ENCODE data around the gene PPP1R27. TPM values are rescaled to one million over a fixed set of nuclear protein-coding genes. Genes with fewer than 3 reads are reported as not detected.

PPP1R27 gene
- total RNA-seq, 2 donors from 2014 or later = not detected

Other genes with a start within 250 kb of the PPP1R27 start
- 100 to 1,000 TPM in 1 of 2 donors, 10 to 100 TPM in 1; 77.3 to 105 TPM for gene NPLOC4, start 197.9 kb downstream of the PPP1R27 start, total RNA-seq
- gene TSPAN10, start 197.9 kb downstream of the PPP1R27 start, total RNA-seq = under 1 TPM in 1 of 2 donors, not detected in 1; 0.27 TPM
- gene PDE6G, start 178.5 kb downstream of the PPP1R27 start, total RNA-seq = not detected
- 10 to 100 TPM; 13.7 to 33.6 TPM for gene OXLD1, start 168.4 kb downstream of the PPP1R27 start, total RNA-seq
- 10 to 100 TPM in 1 of 2 donors, 1 to 10 TPM in 1; 7.3 to 10.8 TPM for gene CCDC137, start 168.3 kb downstream of the PPP1R27 start, total RNA-seq
- gene ARL16, start 151.3 kb downstream of the PPP1R27 start, total RNA-seq = 10 to 100 TPM; 34.4 to 40.7 TPM
- 100 to 1,000 TPM in 1 of 2 donors, 10 to 100 TPM in 1; 93.8 to 108 TPM for gene HGS, start 151.0 kb downstream of the PPP1R27 start, total RNA-seq
- 10 to 100 TPM; 19.8 to 33.4 TPM for gene MRPL12, start 131.7 kb downstream of the PPP1R27 start, total RNA-seq
- gene SLC25A10, start 122.8 kb downstream of the PPP1R27 start, total RNA-seq = 1 to 10 TPM; 2.2 to 4.7 TPM
- gene GCGR, start 30.9 kb downstream of the PPP1R27 start, total RNA-seq = not detected
- gene MCRIP1, start 1.8 kb downstream of the PPP1R27 start, total RNA-seq = 100 to 1,000 TPM in 1 of 2 donors, 10 to 100 TPM in 1; 57.5 to 116 TPM
- 100 to 1,000 TPM; 515 to 655 TPM for gene P4HB, start 25.5 kb upstream of the PPP1R27 start, total RNA-seq
- gene ARHGDIA, start 36.3 kb upstream of the PPP1R27 start, total RNA-seq = 100 to 1,000 TPM; 206 to 324 TPM
- gene ALYREF, start 56.5 kb upstream of the PPP1R27 start, total RNA-seq = 10 to 100 TPM; 43.8 to 51.4 TPM
- 100 to 1,000 TPM in 1 of 2 donors, 10 to 100 TPM in 1; 94.1 to 120 TPM for gene ANAPC11, start 56.7 kb upstream of the PPP1R27 start, total RNA-seq
- 1 to 10 TPM in 1 of 2 donors, under 1 TPM in 1; 0.35 to 2.6 TPM for gene NPB, start 67.2 kb upstream of the PPP1R27 start, total RNA-seq
- 10 to 100 TPM; 13.6 to 81.9 TPM for gene PCYT2, start 76.3 kb upstream of the PPP1R27 start, total RNA-seq
- gene SIRT7, start 83.1 kb upstream of the PPP1R27 start, total RNA-seq = 10 to 100 TPM; 15.8 to 41.3 TPM
- 10 to 100 TPM; 29.8 to 32.1 TPM for gene MAFG, start 92.7 kb upstream of the PPP1R27 start, total RNA-seq
- 10 to 100 TPM; 14.4 to 15.0 TPM for gene PYCR1, start 102.2 kb upstream of the PPP1R27 start, total RNA-seq
- gene MYADML2, start 112.2 kb upstream of the PPP1R27 start, total RNA-seq = not detected
- not detected for gene NOTUM, start 126.1 kb upstream of the PPP1R27 start, total RNA-seq
- 10 to 100 TPM; 20.6 to 41.3 TPM for gene ASPSCR1, start 142.6 kb upstream of the PPP1R27 start, total RNA-seq
- gene CENPX, start 187.8 kb upstream of the PPP1R27 start, total RNA-seq = 10 to 100 TPM; 31.4 to 40.4 TPM
- gene LRRC45, start 188.3 kb upstream of the PPP1R27 start, total RNA-seq = 10 to 100 TPM in 1 of 2 donors, 1 to 10 TPM in 1; 6.1 to 14.2 TPM
- 1 to 10 TPM in 1 of 2 donors, not detected in 1; 1.8 TPM for gene RAC3, start 196.6 kb upstream of the PPP1R27 start, total RNA-seq
- 10 to 100 TPM; 33.9 to 87.1 TPM for gene DCXR, start 202.6 kb upstream of the PPP1R27 start, total RNA-seq
- gene RFNG, start 216.8 kb upstream of the PPP1R27 start, total RNA-seq = 10 to 100 TPM; 39.9 to 45.3 TPM
- gene GPS1, start 216.8 kb upstream of the PPP1R27 start, total RNA-seq = 10 to 100 TPM; 43.2 to 91.9 TPM
- gene DUS1L, start 230.8 kb upstream of the PPP1R27 start, total RNA-seq = 10 to 100 TPM; 77.3 to 88.9 TPM

Measured in thoracic aorta (tissue), 2 donors.